Erythroblast (primary cell): ENCODE data around the gene ISY1.
"Not testable (repeated sequence)": the region's sequence is repeated elsewhere in the genome, so short reads cannot be mapped to it uniquely, and the experiment has no call there.

Experiments
- DNase-seq, 2 experiments: peaks; one replicate each; lab custom pipeline; 2025; lab: John Stamatoyannopoulos, UW
- GATA1 ChIP-seq: IDR thresholded peaks from 2 replicates; pipeline ENCODE4 v1.6.1; 2011; ENCODE audit warnings: low read depth, mild to moderate bottlenecking, control low read depth, low read length, moderate library complexity
- POLR2A ChIP-seq: IDR thresholded peaks from 2 replicates; pipeline ENCODE4 v1.6.1; 2011; ENCODE audit warnings: mild to moderate bottlenecking, low read length

The ISY1 gene

DNA sequence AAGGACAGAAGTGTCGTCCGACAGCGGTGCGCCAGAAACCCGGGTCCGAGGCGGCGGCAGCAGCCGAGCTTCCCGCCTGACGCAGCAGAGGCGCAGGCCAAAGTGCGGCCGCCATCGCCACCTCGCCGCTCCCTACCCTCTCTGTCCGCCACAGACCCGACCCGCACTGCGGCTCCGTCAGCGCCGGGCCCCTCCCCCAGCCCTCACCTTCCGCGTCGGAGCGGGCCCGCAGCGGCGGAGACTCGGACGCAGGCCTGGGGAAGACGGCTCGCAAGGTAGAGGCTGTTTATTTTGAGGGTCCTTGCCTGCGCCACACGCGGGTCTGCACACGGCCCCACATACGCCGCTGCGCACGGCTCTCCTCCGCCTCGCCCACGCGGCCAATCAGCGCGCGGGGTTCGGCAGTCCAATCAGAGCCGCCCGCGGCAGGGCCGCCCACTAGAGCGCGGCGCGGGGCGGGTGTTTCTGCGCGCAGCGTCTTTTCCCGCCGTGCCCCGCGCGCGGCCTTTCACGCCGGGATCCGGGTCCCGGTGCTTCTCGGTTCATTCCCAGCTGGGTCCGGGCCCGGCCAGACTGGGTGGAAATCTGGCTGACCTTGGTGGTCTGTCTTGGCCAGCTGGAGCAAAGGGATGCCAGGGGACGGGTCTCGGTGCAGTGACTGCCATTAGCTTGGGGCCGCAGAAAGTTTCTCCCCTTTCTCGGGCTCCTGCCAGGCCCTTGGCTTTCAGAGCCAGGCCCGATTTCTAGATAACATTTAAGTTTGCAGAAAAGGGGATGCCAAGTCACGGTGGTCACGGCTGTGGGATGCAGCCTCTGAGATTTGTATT is 22.9 kb upstream of the ISY1 start, which contains the start of gene CNBP:
Gene CNBP, minus strand, starts transcription at position 328 of the 827 bp plus-strand sequence. CDS start 12,139 bp downstream, outside the sequence.
- peak; percentile 98 for DNase-seq
- TF ChIP-seq POLR2A = peak; percentile 98
- TF ChIP-seq GATA1 = no peak

DNA sequence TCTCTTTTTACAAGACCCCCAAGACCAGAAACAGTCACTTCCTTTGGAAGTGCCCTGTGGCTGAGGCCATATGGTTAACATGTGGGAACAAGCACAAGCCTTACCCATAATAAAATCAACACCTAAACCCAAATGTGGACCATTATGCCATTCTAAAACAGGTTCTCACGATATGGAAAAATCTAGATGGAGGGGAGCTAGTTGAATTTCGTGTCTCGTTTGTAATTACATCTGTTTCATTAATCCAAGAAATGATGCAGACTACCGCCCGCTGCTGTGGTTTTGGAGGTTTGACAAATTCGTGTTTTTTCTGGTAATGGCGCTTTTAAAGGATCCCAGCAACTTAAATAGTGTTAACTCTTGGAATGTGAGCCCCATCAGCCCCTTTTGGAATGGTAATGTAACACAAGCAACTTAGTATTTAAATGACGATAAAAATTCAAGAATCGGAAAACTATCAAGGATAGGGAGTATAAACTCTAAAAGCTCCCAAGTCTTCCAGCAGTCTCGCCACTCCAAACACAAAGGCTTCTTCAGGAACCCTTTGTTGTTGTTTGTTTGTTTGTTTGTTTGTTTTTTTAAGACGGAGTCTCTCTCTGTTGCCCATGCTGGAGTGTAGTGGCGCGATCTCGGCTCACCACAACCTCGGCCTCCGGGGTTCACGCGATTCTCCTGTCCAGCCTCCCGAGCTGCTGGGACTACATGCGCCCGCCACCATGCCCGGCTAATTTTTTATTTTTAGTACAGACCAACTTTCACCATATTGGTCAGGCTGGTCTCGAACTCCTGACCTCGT is 21.7 kb upstream of the ISY1 start:
- TF ChIP-seq GATA1 (no peak), POLR2A (peak; percentile 24)
- peak; percentile 55 to 78 for DNase-seq

DNA sequence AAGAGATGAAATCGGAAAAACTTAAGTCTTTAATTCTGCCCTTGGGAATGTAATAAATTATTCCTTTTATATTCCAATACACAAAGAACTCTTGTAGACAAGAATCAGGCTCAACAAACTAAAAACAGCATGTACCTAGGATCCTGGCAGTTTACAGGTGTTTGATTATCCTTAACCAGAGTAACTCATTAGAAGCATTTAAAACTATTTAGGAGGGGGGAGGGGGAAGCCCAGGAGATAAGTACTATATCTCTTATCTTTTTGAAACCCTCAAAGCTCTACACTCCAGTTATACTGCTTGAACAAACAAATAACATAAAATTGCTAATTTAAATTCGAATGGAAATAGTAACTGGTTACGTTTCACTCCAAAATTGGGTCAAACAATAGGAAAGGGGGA is 21.0 kb upstream of the ISY1 start:
- peak; percentile 49 to 53 for DNase-seq
- TF ChIP-seq POLR2A = no peak
- TF ChIP-seq GATA1 = no peak

DNA sequence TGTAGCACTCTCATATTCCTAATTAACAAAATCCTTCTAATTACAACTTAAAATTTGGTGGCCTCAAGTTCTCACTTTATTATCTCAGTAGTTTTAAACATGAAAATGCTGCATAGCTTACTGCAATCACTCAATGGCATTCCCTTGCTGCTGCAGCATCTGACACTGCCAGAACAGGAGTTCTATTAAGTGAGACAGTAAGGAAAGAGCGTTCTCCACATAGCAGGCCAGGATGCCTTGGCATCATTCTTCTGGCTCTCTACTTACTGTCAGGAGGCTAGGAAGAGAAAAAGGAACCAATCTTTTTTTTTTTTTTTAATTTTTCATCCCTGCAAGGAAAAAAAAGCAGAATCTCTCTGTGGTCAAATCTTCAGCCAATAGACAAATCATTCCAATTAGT is 19.6 kb upstream of the ISY1 start:
- TF ChIP-seq POLR2A (no peak), GATA1 (no peak)
- no peak for DNase-seq

DNA sequence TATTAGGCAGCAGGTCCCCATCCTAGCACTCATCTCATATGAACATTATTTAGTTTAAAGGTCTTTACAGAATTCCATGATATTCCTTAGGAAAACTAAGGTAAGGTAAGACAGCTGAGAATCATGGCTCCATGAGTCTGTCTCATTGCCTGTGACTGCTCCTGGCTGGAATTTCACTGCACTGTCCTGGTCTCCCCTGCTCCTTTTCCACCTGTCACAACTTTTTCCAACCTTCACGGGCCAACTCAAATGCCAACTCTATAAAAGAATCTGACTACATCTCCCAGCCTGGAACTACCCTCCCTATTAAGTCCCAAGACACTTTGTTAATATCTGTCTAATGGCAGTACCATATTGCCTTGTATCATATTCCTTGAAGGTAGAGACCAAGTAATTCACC is 15.2 kb upstream of the ISY1 start:
- TF ChIP-seq POLR2A (no peak), GATA1 (no peak)

DNA sequence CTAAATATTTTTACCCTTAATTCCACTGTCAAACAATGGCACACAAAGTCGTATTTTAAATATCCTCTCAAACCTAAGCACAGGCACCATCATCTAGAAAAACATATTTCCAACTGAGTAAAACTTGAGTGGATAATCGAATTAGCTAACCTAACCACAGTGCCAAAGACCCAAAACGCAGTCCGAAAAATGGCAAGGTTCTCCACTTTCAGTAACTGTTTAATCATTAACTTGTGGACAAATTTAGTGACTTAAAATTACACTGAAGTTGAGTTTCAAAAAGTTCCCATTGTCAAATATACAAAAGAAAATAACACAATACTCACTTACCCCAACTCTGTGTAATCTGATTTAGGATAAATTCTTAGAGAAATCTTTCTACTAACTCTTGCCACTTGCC is 12.9 kb upstream of the ISY1 start:
- TF ChIP-seq POLR2A (no peak), GATA1 (no peak)
- no peak for DNase-seq

More for the DNA sequence above, 15.2 kb upstream of the ISY1 start:
- no peak for DNase-seq

DNA sequence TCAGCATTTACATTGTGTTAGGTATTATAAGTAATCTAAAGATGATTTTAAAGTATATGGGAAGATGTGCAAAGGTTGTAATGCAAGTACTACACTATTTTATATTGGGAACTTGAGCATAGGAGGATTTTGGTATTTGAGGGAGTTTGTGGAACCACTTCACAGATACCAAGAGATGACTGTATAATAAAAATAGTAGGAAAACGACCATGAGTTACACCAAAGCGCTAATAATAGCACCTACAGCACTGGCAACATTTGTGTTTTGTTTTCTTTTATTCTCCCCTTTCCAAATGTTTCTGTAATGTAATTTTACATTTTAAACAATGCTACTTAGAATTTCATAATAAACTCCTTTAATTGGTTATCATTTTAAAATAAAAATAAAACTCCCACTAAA is 12.3 kb upstream of the ISY1 start:
- DNase-seq = no peak
- no peak for TF ChIP-seq GATA1
- TF ChIP-seq POLR2A = no peak

DNA sequence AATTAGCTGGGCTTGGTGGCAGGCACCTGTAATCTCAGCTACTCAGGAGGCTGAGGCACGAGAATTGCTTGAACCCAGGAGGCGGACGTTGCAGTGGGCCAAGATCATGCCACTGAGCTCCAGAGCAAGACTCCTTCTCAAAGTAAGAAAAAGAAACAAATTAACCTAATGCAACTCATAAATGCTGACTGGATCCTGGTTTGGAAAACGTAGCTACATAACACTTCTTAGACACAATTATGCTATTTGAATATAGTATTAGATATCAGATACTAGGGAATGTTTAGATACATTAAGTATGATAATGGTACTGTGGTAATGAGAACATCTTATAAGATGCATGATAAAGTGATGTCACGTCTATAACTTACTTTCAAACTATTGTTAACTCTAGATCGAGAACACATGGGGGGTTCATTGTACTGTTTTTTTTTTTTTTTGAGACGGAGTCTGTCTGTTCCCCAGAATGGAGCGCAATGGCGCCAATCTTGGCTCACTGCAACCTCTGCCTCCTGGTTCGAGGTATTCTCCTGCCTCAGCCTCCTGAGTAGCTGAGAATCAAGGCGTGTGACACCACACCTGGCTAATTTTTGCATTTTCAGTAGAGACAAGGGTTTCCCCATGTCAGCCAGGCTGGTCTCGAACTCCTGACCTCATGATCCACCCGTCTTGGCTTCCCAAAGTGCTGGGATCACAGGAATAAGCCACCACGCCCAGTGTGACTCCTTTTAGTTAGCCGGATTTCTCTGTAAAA is 5.9 kb upstream of the ISY1 start:
- TF ChIP-seq GATA1 = no peak
- TF ChIP-seq POLR2A = no peak
- DNase-seq = no peak

DNA sequence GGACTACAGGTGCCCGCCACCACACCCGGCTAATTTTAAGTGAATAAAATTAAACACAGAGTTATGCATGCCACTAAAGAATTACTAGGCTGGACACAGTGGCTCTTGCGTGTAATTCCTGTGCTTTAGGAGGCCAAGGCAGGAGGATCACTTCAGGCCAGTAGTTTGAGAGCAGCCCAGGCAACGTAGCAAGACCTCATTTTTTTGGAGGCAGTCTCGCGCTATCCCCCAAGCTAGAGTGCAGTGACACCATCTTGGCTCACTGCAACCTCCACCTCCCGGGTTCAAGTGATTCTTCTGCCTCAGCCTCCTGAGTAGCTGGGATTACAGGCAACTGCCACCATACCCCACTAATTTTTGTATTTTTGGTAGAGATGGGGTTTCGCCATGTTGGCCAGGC is 4.7 kb upstream of the ISY1 start:
- DNase-seq = not testable (repeated sequence)

DNA sequence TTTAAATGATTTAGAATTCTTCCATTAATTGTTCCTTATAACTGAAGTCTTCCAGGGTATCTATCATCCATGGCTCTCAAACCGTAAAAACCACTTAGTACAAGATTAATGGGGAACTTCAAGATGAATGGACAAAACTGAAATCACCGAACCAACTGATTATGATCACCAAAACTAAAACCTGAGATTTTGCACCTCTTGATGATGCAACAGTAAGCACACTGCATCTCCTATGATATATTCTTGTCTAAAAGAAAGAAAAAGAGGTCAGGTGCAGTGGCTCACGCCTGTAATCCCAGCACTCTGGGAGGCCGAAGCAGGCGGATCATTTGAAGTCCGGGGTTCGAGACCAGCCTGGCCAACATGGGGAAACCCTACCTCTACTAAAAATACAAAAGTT is 3.6 kb upstream of the ISY1 start:
- TF ChIP-seq POLR2A = no peak
- no peak for TF ChIP-seq GATA1
- no peak for DNase-seq

DNA sequence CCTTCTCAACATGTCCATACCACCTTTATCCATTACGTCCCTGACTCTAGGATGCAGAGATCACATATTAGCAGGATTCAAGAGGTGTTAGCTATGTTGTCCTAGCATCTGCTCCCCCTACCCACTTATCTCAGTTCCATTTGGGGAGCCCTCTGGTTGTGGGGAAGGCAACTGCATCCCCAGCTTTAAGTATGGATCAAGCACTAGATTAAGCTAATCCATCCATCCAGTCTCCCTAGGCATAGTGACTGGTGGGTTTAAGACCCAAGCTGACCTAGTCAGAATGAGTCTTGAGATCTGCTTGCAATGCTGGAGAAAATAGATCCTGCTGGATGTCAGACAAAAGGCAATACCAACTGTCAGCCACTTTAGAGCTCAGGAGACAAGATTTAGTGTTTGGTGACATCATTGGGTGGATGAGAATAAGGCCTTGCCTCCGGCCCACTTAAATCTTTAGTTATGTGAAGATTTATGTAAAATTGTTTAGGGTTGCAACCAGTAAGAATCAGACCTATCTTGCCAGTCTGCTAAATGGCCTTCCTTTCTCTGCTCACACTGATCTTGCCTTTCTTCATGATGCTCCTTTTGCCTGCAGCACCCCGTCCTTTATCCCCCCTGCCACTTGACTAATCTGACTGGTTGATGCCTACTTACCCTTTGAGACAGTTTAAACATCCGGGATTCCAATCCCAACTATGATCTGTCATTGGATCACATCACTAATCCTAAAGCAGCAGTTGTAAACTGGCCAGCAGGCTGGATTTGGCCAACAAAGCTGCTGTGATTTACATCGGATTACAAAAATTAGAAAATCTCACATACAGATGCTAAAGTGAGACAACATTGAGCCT is 2.1 kb upstream of the ISY1 start:
- DNase-seq = peak; percentile 38 to 40
- TF ChIP-seq GATA1 (no peak), POLR2A (no peak)

DNA sequence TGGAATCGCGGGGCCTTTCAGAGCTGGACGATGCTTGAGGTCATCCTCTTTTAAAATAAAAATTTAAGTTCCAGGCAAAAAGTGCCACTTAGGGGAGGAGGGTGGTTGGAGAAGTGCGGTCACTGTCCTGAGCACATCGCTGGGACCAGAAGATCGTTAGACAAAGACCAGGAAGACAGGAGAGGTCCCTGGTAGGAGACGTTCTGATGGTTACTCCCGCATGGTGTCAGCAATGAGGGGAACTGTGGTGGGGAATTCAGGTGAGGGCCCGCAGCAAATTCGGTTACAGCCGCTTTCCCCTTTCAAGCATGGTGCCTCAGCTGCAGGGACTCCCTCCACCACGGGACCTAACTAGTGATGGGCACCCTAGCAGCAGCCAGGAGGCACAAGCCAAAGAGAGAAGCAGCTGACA is 1.0 kb upstream of the ISY1 start:
- no peak for TF ChIP-seq POLR2A
- no peak for TF ChIP-seq GATA1
- DNase-seq = peak; percentile 62 to 69

DNA sequence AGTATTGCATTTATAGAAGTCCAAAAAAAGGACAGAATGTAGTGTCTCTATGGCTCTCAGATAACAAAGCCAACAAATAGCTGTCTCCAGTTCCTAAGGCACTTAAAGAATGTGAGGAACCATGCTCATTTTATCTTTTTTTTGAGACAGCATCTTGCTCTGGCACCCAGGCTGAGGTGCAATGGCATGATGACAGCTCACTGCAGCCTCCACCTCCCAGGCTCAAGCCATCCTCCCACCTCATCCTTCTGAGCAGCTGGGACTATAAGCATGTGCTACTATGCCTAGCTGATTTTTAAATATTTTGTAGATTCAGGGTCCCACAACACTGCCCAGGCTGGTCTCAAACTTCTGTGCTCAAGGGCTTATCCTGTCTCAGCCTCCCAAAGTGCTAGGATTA is 16.1 kb downstream of the ISY1 start:
- TF ChIP-seq GATA1 (no peak), POLR2A (no peak)
- DNase-seq = no peak

DNA sequence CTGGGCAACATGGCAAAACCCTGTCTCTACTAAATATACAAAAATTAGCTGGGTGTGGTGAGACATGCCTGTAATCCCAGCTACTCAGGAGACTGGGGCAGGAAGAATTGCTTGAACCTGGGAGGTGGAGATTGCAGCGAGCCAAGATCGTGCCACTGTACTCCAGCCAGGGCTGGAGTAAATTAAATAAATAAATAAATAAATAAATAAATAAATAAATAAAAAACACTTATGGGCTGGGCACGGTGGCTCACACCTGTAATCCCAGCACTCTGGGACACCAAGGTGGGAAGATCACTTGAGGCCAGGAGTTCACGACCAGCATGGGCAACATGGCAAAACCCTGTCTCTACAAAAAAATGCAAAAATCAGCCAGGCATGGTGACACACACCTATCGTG is 19.9 kb downstream of the ISY1 start:
- not testable (repeated sequence) for DNase-seq
